ENCODE measurements around the gene PRKAB2.
"Not testable (repeated sequence)": the region's sequence is repeated elsewhere in the genome, so short reads cannot be mapped to it uniquely, and the experiment has no call there.

PRKAB2 gene

DNA sequence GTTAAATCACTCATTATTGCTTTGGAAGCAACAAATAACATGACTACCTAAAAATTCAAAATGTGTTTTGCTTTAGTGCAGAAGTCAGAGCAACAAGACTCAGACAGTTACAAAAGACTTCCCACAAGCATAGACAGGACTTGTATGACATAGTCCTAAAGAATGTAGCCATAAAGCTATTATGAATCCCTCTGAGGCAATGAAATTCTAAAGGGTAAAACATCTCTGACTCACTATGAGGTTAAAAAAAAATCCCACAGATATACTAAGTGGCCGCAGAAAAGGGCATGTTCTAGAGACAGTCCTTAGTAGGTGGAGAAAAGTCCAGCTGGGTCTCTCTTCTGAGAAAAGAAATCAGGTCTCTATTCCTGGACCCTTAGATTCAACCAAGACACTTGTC lies 4.9 kb downstream of the PRKAB2 start:
- peaks cover 5% of the 10 kb centered on the region; the same call in 1 of the 2 replicates for H3K36me3 ChIP-seq (ENCODE audit: insufficient read depth, low read length)
- no peak overlapping the region for H3K9ac ChIP-seq (ENCODE audit: low read depth, low read length, poor library complexity, severe bottlenecking)
- H3K9me3 ChIP-seq (ENCODE audit: insufficient read depth, low read depth, low read length), result no peaks in the 10 kb centered on the region
- peaks cover 41% of the 10 kb centered on the region for H3K4me1 ChIP-seq (ENCODE audit: insufficient read depth, low read length, poor library complexity, severe bottlenecking)
- no peaks in the 10 kb centered on the region for H4K20me1 ChIP-seq (ENCODE audit: insufficient read depth, low read length, poor library complexity, severe bottlenecking)
- peaks cover 52% of the 10 kb centered on the region for H3K79me2 ChIP-seq (ENCODE audit: insufficient read depth, low read length)
- no peaks in the 10 kb centered on the region for H3K9me2 ChIP-seq (replicated peaks; ENCODE audit: low read depth, low read length)
- H2AFZ ChIP-seq (ENCODE audit: low read length), result no peak overlapping the region
- H3K27me3 ChIP-seq (ENCODE audit: insufficient read depth, low read length, poor library complexity, severe bottlenecking), result no peaks in the 10 kb centered on the region
- peak overlapping the region; percentile 83 for H3K4me2 ChIP-seq (ENCODE audit: low read depth, low read length, poor library complexity, severe bottlenecking)
- TF ChIP-seq, protein P1, sequence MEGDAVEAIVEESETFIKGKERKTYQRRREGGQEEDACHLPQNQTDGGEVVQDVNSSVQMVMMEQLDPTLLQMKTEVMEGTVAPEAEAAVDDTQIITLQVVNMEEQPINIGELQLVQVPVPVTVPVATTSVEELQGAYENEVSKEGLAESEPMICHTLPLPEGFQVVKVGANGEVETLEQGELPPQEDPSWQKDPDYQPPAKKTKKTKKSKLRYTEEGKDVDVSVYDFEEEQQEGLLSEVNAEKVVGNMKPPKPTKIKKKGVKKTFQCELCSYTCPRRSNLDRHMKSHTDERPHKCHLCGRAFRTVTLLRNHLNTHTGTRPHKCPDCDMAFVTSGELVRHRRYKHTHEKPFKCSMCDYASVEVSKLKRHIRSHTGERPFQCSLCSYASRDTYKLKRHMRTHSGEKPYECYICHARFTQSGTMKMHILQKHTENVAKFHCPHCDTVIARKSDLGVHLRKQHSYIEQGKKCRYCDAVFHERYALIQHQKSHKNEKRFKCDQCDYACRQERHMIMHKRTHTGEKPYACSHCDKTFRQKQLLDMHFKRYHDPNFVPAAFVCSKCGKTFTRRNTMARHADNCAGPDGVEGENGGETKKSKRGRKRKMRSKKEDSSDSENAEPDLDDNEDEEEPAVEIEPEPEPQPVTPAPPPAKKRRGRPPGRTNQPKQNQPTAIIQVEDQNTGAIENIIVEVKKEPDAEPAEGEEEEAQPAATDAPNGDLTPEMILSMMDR (conservative IDR thresholded peaks at IDR 0.05; ENCODE audit: low read length), result no peak
- no peak for TF ChIP-seq EZH2phosphoT487 (IDR thresholded peaks at IDR 0.05; ENCODE audit: borderline replicate concordance)
- H3F3A ChIP-seq (ENCODE audit: low read depth), result no peaks in the 10 kb centered on the region
- H3K4me3 ChIP-seq (ENCODE audit: low read length, poor library complexity, severe bottlenecking), result peak overlapping the region; percentile 87

GRCh38 chr1:147163019-147163418 lies 9.3 kb downstream of the PRKAB2 start:
- Histone ChIP-seq H3K9ac (ENCODE audit: low read depth, low read length, poor library complexity, severe bottlenecking) (no peak overlapping the region), H3F3A (ENCODE audit: low read depth) (no peaks in the 10 kb centered on the region), H4K20me1 (ENCODE audit: insufficient read depth, low read length, poor library complexity, severe bottlenecking) (no peaks in the 10 kb centered on the region), H3K36me3 (ENCODE audit: insufficient read depth, low read length) (peaks cover 39% of the 10 kb centered on the region), H3K4me2 (ENCODE audit: low read depth, low read length, poor library complexity, severe bottlenecking) (no peak overlapping the region), H3K27me3 (ENCODE audit: insufficient read depth, low read length, poor library complexity, severe bottlenecking) (no peaks in the 10 kb centered on the region), H3K4me1 (ENCODE audit: insufficient read depth, low read length, poor library complexity, severe bottlenecking) (peaks cover 13% of the 10 kb centered on the region), H3K4me3 (ENCODE audit: low read length, poor library complexity, severe bottlenecking) (no peak overlapping the region), H3K79me2 (ENCODE audit: insufficient read depth, low read length) (peaks cover 15% of the 10 kb centered on the region; the same call in 1 of the 2 replicates), H3K9me3 (ENCODE audit: insufficient read depth, low read depth, low read length) (no peaks in the 10 kb centered on the region), H3K9me2 (replicated peaks; ENCODE audit: low read depth, low read length) (no peaks in the 10 kb centered on the region), H2AFZ (ENCODE audit: low read length) (no peak overlapping the region)
- TF ChIP-seq, protein P1 (conservative IDR thresholded peaks at IDR 0.05; ENCODE audit: low read length), result no peak
- no peak for TF ChIP-seq EZH2phosphoT487 (IDR thresholded peaks at IDR 0.05; ENCODE audit: borderline replicate concordance)

GRCh38 chr1:147162093-147162492 lies 10.2 kb downstream of the PRKAB2 start:
- Histone ChIP-seq H3K4me3 (ENCODE audit: low read length, poor library complexity, severe bottlenecking) (no peak overlapping the region), H3F3A (ENCODE audit: low read depth) (no peaks in the 10 kb centered on the region), H3K4me2 (ENCODE audit: low read depth, low read length, poor library complexity, severe bottlenecking) (no peak overlapping the region), H3K36me3 (ENCODE audit: insufficient read depth, low read length) (peaks cover 48% of the 10 kb centered on the region), H3K9ac (ENCODE audit: low read depth, low read length, poor library complexity, severe bottlenecking) (no peak overlapping the region), H3K9me3 (ENCODE audit: insufficient read depth, low read depth, low read length) (no peaks in the 10 kb centered on the region), H3K79me2 (ENCODE audit: insufficient read depth, low read length) (peaks cover 7% of the 10 kb centered on the region; the same call in 1 of the 2 replicates), H3K4me1 (ENCODE audit: insufficient read depth, low read length, poor library complexity, severe bottlenecking) (peaks cover 4% of the 10 kb centered on the region), H4K20me1 (ENCODE audit: insufficient read depth, low read length, poor library complexity, severe bottlenecking) (no peaks in the 10 kb centered on the region), H3K9me2 (replicated peaks; ENCODE audit: low read depth, low read length) (no peaks in the 10 kb centered on the region), H3K27me3 (ENCODE audit: insufficient read depth, low read length, poor library complexity, severe bottlenecking) (no peaks in the 10 kb centered on the region), H2AFZ (ENCODE audit: low read length) (no peak overlapping the region)
- TF ChIP-seq EZH2phosphoT487 (IDR thresholded peaks at IDR 0.05; ENCODE audit: borderline replicate concordance), result no peak
- TF ChIP-seq, protein P1 (conservative IDR thresholded peaks at IDR 0.05; ENCODE audit: low read length), result no peak

DNA sequence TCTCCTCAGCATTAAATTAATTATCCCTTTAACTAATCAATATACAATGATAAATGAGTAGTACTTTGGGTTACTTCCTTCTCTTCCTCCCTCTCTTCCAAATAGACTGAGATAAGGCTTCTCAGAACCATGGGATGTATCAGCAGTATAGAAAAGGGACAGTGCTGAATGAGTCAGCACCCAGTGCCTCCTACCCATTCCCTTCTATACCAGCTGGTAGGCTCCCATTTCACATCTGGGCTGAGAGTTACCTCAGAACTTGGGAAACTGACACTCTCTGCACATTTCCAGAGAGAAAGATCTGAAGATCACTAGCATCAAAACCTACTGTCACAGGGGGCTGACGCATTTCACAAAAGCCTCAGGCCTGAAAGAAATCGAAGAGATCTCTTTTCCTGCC lies 15.2 kb downstream of the PRKAB2 start:
- H3K4me3 ChIP-seq (ENCODE audit: low read length, poor library complexity, severe bottlenecking); H3K9me3 ChIP-seq (ENCODE audit: insufficient read depth, low read depth, low read length); H3K79me2 ChIP-seq (ENCODE audit: insufficient read depth, low read length); H2AFZ ChIP-seq (ENCODE audit: low read length); H3F3A ChIP-seq (ENCODE audit: low read depth); H4K20me1 ChIP-seq (ENCODE audit: insufficient read depth, low read length, poor library complexity, severe bottlenecking); H3K4me2 ChIP-seq (ENCODE audit: low read depth, low read length, poor library complexity, severe bottlenecking); H3K9ac ChIP-seq (ENCODE audit: low read depth, low read length, poor library complexity, severe bottlenecking); H3K9me2 ChIP-seq (replicated peaks; ENCODE audit: low read depth, low read length); H3K4me1 ChIP-seq (ENCODE audit: insufficient read depth, low read length, poor library complexity, severe bottlenecking); H3K27me3 ChIP-seq (ENCODE audit: insufficient read depth, low read length, poor library complexity, severe bottlenecking): not testable (repeated sequence)
- peaks cover 43% of the 10 kb centered on the region for H3K36me3 ChIP-seq (ENCODE audit: insufficient read depth, low read length)
